ENCODE results near the gene HMGCL. TPM values are rescaled to one million over a fixed set of nuclear protein-coding genes. Genes with fewer than 3 reads are reported as not detected.
"Not testable (repeated sequence)": the region's sequence is repeated elsewhere in the genome, so short reads cannot be mapped to it uniquely, and the experiment has no call there.

The HMGCL gene
- polyA plus RNA-seq, 1 donor from 2014 or later = 28.3 TPM

DNA sequence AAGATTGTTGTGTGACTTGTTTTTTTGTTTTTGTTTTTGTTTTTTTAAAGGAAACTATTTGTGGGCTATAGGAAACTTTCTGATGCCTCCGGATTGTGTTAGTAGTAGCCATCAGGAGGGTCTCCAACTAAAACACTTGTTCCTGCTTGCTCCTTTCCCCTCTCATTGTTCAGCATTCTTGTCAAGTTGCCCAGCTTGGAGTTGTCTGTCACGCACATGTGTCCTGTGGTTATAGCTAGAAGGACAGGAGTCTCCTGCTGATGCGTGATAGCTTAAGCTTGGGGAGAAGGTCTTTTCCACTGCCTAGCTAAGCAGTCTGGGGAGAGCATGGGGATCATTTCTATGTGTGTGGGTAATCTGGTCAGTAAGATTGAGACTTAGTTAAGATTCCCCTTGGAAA is 37.5 kb downstream of the HMGCL start:
- Mint-ChIP-seq H3K36me3 (peaks cover 5% of the 10 kb centered on the region), H3K4me1 (peaks cover 11 to 15% (median 13%) of the 10 kb centered on the region in 3 donors), H3K9me3 (no peaks in the 10 kb centered on the region), H3K4me3 (peak overlapping the region in 2 of 4 donors; percentile 6 to 83), H3K27ac (no peak overlapping the region), H3K27me3 (no peaks in the 10 kb centered on the region)

DNA sequence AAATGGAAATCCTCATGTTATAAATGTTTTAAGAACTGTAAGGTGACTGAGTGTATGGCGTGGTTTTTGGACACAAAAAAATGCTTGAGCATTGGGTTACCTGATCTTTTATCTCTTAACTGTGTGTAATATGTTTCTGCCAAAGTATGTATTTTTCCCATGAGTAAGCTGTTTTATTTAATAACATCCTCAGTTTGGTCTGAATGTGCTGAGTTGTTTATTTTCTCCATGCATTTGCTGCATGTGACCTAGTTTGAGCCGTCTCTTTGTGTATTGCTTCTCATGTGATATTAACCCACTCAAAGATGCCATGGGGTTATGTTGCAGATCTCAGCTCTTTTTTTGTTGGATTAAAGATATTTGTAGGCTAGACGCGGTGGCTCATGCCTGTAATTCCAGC is 40.4 kb downstream of the HMGCL start:
- peaks cover 5% of the 10 kb centered on the region for H3K36me3 Mint-ChIP-seq
- H3K27me3 Mint-ChIP-seq = no peaks in the 10 kb centered on the region
- no peak overlapping the region for H3K27ac Mint-ChIP-seq
- H3K4me1 Mint-ChIP-seq = peaks cover 8 to 12% (median 10%) of the 10 kb centered on the region in 3 donors
- H3K4me3 Mint-ChIP-seq = peak overlapping the region in 1 of 4 donors; percentile 29
- no peaks in the 10 kb centered on the region for H3K9me3 Mint-ChIP-seq

DNA sequence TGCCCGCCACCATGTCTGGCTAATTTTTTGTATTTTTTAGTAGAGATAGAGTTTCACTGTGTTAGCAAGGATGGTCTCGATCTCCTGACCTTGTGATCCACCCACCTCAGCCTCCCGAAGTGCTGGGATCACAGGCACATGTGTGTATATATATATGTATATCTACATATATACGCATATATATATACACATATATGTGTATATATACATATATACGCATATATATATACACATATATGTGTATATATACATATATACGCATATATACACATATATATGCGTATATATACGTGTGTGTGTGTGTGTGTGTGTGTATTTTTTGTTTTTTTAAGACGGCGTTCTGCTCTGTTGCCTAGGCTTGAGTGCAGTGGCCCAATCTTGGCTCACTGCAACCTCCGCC is 42.1 kb downstream of the HMGCL start:
- peaks cover 16 to 20% (median 17%) of the 10 kb centered on the region in 3 donors for H3K4me1 Mint-ChIP-seq
- H3K27ac Mint-ChIP-seq, H3K36me3 Mint-ChIP-seq, H3K27me3 Mint-ChIP-seq, H3K9me3 Mint-ChIP-seq, H3K4me3 Mint-ChIP-seq: not testable (repeated sequence)

DNA sequence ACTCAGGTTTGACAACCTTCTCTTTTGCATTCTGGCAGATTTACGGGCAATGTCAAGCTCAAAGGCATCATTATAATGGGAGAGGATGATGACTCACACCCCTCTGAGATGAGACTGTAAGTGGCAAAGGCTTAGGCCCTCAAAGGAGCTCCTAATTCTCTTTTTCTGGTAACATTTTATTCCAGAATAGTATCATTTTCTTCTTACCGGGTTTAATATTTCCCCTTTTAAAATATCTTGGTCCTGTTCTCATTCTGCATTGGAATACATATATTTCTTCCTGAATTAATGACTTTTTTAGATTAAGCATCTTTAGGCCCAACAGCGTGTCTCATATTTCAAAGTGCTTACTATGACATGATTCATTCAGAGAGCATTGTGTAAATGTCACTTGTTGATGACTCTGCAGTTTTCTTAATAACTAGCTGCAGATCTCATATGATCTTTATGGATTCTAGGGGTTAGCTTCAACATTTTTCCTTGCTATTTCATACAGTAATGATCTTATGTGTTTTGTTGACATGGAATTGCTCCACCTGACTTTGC is 45.3 kb downstream of the HMGCL start:
- Mint-ChIP-seq H3K9me3 (no peaks in the 10 kb centered on the region), H3K4me1 (peaks cover 19 to 25% (median 23%) of the 10 kb centered on the region in 3 donors), H3K27me3 (no peaks in the 10 kb centered on the region), H3K4me3 (peak overlapping the region in 3 of 4 donors; percentile 92 to 96 (median 92)), H3K27ac (peak overlapping the region in 1 of 3 donors; percentile 86), H3K36me3 (peaks cover 5% of the 10 kb centered on the region)

DNA sequence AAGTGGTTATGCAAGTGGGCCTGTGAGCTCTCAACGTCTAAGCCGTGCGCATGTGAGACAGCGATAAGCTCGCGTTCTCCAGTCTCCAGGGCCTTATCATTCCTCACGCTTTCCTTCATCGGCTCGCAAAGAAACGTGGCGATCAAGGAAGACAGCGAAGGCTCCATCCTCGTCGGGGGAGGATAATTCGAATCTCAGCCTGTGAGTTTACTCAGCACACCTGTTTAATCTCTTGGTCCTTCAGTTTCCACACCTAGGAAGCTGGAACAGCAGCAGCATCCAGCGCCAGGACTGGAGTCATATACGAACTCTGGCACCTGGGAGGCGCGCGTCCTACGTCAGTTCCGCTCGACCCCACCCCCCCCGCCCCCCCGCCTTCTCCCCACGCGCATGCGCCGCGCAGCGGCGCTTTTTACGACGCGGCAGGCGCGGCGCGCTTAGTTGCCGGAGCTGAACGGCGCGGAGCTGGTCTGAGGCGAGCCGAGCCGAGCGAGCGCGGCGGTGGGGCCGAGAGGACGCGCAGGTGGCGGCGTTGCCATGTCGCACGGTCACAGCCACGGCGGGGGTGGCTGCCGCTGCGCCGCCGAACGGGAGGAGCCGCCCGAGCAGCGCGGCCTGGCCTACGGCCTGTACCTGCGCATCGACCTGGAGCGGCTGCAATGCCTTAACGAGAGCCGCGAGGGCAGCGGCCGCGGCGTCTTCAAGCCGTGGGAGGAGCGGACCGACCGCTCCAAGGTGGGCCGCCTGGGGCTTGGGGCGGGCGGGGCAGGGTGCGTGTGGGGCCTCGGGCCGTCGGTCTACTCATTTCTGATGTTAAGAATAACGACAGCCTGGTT is 47.0 kb downstream of the HMGCL start, which contains the start of gene PITHD1:
PITHD1 (plus strand) TSS at position 440 of the 836 bp plus-strand sequence; CDS start at position 538, 98 bp downstream.
- peak within 1 kb of the TSS; percentile 86 to 99 (median 96) for H3K27ac Mint-ChIP-seq
- peak within 1 kb of the TSS; percentile 92 to 98 (median 94) for H3K4me3 Mint-ChIP-seq
- H3K4me1 Mint-ChIP-seq = peaks cover 19 to 33% (median 19%) of the 10 kb centered on the region in 3 donors
- no peaks in the 10 kb centered on the region for H3K36me3 Mint-ChIP-seq
- no peaks in the 10 kb centered on the region for H3K27me3 Mint-ChIP-seq
- H3K9me3 Mint-ChIP-seq = no peaks in the 10 kb centered on the region

DNA sequence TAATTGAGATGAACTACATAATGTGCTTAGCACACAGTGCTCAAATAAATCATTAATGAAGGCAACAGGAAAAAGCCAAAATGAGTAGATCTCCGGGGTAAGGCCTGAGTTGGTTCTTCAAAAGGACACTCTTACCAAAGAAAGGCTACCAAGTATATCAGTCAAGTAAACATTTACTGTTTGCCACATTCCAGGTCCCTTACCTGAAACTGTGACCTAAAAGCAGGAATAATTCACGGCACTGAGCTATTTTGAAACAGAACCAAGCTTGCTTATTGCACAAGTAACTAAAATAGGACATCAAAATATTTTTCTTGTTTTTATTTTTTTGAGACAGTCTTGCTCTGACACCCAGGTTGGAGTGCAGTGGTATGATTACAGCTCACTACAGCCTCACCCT is 49.0 kb downstream of the HMGCL start:
- no peaks in the 10 kb centered on the region for H3K36me3 Mint-ChIP-seq
- no peaks in the 10 kb centered on the region for H3K27me3 Mint-ChIP-seq
- no peaks in the 10 kb centered on the region for H3K9me3 Mint-ChIP-seq
- H3K4me1 Mint-ChIP-seq = peaks cover 20 to 27% (median 22%) of the 10 kb centered on the region in 3 donors
- peak overlapping the region in 1 of 4 donors; percentile 17 for H3K4me3 Mint-ChIP-seq
- H3K27ac Mint-ChIP-seq = peak overlapping the region in 1 of 3 donors; percentile 69

DNA sequence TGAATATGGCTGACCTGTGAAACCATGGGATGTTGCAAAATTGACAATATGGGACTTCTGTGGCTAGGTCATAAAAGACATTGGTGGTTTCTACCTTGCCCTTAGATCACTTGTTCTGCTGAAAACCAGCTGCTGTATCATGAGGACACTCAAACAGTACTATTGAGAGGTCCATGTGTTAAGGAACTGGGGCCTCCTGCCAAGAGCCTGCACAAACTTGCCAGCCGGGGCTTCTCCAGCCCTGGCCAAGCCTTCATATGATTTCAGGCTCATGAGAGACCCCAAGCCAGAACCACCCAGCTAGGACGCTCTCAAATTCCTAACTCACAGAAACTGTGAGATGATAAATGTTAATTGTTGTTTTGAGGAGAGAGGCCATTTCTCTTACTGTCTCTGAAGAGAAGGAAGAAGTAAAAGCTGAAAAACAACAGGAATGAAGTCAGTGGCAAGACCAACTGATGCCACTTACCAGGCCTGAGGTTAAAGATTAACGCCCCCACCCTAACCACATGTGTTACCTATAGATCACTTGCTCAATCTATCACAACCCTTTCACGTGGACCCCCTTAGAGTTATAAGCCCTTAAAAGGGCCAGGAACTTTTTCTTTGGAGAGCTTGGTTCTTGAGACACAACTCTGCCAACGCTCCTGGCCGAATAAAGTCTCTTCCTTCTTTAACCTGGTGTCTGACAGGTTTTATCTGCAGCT is 50.9 kb downstream of the HMGCL start:
- Mint-ChIP-seq H3K36me3 (no peaks in the 10 kb centered on the region), H3K4me3 (peak overlapping the region in 3 of 4 donors; percentile 30 to 65 (median 48)), H3K4me1 (peaks cover 10 to 16% (median 13%) of the 10 kb centered on the region in 3 donors)

DNA sequence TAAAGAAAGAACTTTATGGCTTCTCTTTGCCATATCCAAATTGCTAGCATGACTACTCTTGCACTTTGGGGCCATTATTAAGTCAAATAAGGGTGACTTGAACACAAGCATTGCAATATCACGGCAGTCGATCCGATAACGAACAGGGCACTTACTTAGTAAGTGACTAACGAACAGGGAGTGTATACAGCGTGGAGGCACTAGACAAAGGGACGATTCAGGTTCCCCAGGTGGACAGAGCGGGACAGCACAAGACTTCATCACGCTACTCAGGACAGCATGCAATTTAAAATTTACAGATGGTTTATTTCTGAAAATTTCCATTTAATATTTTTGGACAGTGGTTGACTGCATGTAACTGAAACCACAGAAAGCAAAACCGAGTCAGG is 52.4 kb downstream of the HMGCL start:
- Mint-ChIP-seq H3K9me3 (no peaks in the 10 kb centered on the region), H3K4me3 (no peak overlapping the region), H3K27me3 (no peaks in the 10 kb centered on the region), H3K4me1 (peaks cover 7 to 13% (median 8%) of the 10 kb centered on the region in 3 donors), H3K36me3 (no peaks in the 10 kb centered on the region), H3K27ac (no peak overlapping the region)

More for the DNA sequence above, 50.9 kb downstream of the HMGCL start:
- H3K27ac Mint-ChIP-seq = peak overlapping the region in 2 of 3 donors; percentile 70 to 77
- no peaks in the 10 kb centered on the region for H3K9me3 Mint-ChIP-seq
- H3K27me3 Mint-ChIP-seq = no peaks in the 10 kb centered on the region

DNA sequence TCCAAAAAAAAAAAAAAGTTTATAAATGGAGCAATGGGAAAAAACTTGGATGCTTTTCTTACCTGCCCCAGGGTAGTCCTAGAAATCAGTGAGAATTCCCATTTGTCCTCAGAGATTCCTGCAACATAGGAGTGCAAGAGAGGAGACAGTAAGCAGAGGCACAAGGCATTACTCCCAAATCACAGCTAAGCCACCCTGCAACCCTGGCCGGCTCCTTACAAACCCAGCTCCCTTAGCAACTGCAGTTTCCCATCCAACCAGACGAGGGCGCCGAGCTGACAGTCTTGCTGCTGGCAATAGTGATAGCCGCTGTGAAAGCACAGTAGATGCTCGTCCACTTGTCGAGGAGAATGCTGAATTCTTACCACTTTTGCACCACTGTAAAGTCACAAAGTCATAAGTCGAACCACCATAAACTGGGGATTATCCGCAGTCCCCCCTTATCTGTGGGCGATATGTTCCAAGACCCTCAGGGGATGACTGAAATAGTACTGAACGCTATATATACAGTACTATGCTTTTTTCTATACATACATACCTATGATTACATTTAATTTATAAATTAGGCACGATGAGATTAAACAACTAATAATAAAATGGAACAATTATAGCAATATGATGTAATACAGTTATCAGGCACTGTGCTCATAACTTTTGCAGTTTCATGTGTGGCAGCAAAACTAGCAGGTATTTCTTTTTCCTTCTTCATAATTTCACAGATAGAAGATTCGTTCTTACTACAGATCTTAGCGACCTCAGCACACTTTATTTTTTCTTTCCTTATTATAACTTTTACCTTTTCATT is 53.0 kb downstream of the HMGCL start:
- Mint-ChIP-seq H3K9me3 (no peaks in the 10 kb centered on the region), H3K4me3 (peak overlapping the region in 2 of 4 donors; percentile 10 to 24), H3K27ac (no peak overlapping the region), H3K27me3 (no peaks in the 10 kb centered on the region), H3K36me3 (no peaks in the 10 kb centered on the region), H3K4me1 (peaks cover 6 to 12% (median 7%) of the 10 kb centered on the region in 3 donors)

DNA sequence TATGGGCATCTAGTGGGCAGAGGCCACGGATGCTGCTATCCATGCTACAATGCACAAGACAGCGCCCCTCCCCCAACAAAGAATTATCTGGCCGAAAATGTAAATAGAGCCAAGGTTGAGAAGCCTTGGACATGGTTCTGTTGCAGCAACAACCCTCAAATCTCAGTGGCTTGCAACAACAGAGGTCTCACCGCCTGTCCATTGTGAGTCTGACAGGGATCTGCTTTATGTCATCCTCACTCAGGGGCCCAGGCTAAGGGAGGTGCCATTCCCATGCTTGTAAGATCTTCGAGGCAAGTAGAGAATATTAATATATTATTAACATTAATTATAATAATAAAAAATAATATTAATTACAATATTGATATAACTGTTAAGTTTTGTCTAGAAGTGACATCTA is 56.5 kb downstream of the HMGCL start:
- Mint-ChIP-seq H3K36me3 (no peaks in the 10 kb centered on the region), H3K27me3 (no peaks in the 10 kb centered on the region), H3K4me3 (no peak overlapping the region), H3K4me1 (peaks cover 0 to 4% (median 3%) of the 10 kb centered on the region in 3 donors), H3K27ac (no peak overlapping the region), H3K9me3 (no peaks in the 10 kb centered on the region)

DNA sequence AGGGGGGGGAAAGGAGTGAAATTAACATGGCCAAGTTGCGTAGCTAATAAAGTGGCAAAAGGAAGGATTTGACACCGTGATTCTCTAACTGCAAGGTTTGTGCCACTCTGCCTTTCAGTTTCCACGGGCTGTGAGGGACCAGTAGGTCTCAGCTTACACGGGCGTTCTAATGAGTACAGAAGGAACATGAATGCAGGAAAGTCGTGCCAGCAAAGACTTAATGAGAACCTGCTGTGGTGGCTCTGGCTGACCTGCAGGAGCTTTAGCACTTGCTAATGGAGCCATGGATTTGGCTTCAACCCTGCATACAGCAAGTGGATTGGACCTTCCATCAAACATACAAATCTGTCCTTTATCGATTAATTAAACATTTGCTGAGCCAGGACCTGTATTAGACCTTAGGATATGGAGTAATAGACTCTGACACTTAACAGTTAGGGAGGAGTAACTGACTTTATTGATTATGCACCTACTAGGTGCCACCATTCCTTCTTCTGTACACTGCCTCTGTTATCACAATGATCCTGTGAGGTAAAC is 62.1 kb downstream of the HMGCL start:
- no peaks in the 10 kb centered on the region for H3K27me3 Mint-ChIP-seq
- no peaks in the 10 kb centered on the region for H3K9me3 Mint-ChIP-seq
- H3K4me3 Mint-ChIP-seq = no peak overlapping the region
- peaks cover 3 to 5% (median 4%) of the 10 kb centered on the region in 3 donors for H3K4me1 Mint-ChIP-seq
- peak overlapping the region in 1 of 3 donors; percentile 86 for H3K27ac Mint-ChIP-seq
- peaks cover 2% of the 10 kb centered on the region for H3K36me3 Mint-ChIP-seq

DNA sequence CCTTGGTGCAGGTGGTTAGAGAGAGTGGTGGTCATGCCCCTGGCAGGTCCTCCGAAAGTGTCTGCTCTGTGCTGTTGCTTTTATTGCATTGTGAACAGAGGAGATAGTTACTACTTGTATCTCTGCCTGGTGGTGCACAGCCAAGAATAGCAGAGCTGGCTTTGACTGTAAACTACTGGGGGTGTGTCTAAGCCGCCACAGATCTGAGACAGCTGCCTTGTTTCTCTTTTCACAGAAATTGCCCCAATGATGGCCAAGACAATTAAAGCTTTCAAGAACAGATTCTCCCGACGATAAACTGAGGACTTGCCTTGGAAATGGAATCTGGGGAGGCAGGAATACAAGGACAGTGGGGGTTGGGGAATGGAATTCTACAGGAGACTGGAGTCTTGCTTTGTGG is 66.0 kb downstream of the HMGCL start:
- peaks cover 2% of the 10 kb centered on the region for H3K36me3 Mint-ChIP-seq
- no peaks in the 10 kb centered on the region for H3K27me3 Mint-ChIP-seq

DNA sequence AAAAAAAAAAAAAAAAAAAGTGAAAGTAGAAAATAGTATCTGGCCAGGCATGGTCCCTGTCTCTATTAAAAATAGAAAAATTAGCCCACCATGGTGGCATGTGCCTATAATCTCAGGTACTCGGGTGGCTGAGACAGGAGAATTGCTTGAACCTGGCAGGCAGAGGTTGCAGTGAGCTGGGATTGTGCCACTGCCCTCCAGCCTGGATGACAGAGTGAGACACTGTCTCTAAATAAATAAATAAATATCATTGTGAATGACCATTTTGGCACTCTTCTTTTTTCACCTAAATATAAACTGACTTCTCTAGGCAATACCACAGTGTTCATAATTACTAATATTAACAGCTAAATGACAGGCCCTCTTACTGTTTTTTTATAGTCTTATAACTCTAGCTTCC is 67.4 kb downstream of the HMGCL start:
- H3K36me3 Mint-ChIP-seq = peaks cover 2% of the 10 kb centered on the region
- H3K4me1 Mint-ChIP-seq = peaks cover 3 to 5% (median 4%) of the 10 kb centered on the region in 3 donors
- peak overlapping the region in 1 of 4 donors; percentile 60 for H3K4me3 Mint-ChIP-seq
- no peak overlapping the region for H3K27ac Mint-ChIP-seq
- H3K9me3 Mint-ChIP-seq = no peaks in the 10 kb centered on the region
- H3K27me3 Mint-ChIP-seq = no peaks in the 10 kb centered on the region

More for the DNA sequence above, 66.0 kb downstream of the HMGCL start:
- Mint-ChIP-seq H3K4me1 (peaks cover 3 to 5% (median 4%) of the 10 kb centered on the region in 3 donors), H3K27ac (no peak overlapping the region), H3K4me3 (no peak overlapping the region), H3K9me3 (no peaks in the 10 kb centered on the region)

DNA sequence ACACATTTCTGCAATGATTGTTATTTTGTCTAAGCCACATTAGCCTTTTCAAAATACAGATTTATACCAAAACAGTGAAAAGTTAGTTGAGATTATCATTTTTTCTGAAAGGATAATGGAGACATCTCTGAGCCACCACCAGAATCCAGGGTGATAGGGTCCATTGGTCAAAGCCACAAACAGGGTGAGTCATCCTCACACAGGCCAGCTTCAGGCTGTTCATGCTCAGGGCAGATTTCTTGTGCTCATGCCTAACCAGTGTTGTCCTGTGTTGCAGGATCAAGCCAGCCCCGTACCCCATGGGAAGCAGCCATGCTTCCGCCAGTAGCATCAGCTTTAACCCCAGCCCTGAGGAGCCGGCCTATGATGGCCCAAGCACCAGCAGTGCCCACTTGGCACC is 68.6 kb downstream of the HMGCL start:
- H3K9me3 Mint-ChIP-seq = no peaks in the 10 kb centered on the region
- H3K27me3 Mint-ChIP-seq = no peaks in the 10 kb centered on the region
- peaks cover 2% of the 10 kb centered on the region for H3K36me3 Mint-ChIP-seq
- no peak overlapping the region for H3K27ac Mint-ChIP-seq
- peaks cover under 1 to 4% (median 3%) of the 10 kb centered on the region in 3 donors for H3K4me1 Mint-ChIP-seq
- no peak overlapping the region for H3K4me3 Mint-ChIP-seq

Measured in IgD-negative memory B cell (primary cell).